IMR-90 (cell line): ENCODE data around the gene ACKR2. TPM values are rescaled to one million over a fixed set of nuclear protein-coding genes. Genes with fewer than 3 reads are reported as not detected.

Experiments
- ATAC-seq: fragments of 200-7000 bp; cut with Tn5 transposase; 2 replicates; pipeline ENCODE4 v1.9.1; 2020; ENCODE audit warnings: low read depth, mild to moderate bottlenecking, moderate library complexity
- BruUV-seq: library from RNA; stranded (reverse); fragments of 400-500 nt; replicated peaks from 2 replicates; lab custom pipeline; 2021; lab: Mats Ljungman, UMichigan
- CTCF ChIA-PET: fragments of 300-600 bp; formaldehyde crosslinking; extraction: SDS; loops from one replicate; lab custom pipeline; 2021; ENCODE audit warnings: antibody characterized with exemption; lab: Yijun Ruan, JAX
- POLR2A ChIA-PET: fragments of 300-600 bp; sonication (Branson Sonifier 250); formaldehyde crosslinking; loops from one replicate; lab custom pipeline; 2022; ENCODE audit warnings: antibody characterized with exemption; ENCODE audit not compliant: unreplicated experiment; lab: Charles Lee
- DNase-seq: peaks from one replicate; pipeline ENCODE4 v3.0.0; 2013
- H2AFZ ChIP-seq: replicated peaks from 2 replicates; pipeline ENCODE3; 2013; ENCODE audit warnings: low read length, mild to moderate bottlenecking; ENCODE audit not compliant: poor library complexity
- H2AK5ac ChIP-seq: 2 replicates; pipeline ENCODE4 v1.6.1; 2013; ENCODE audit warnings: low read depth, low read length, inconsistent platforms
- H2AK9ac ChIP-seq: replicated peaks from 2 replicates; pipeline ENCODE3; 2013; ENCODE audit warnings: mild to moderate bottlenecking, low read depth, low read length, moderate library complexity; ENCODE audit not compliant: poor library complexity
- H2BK120ac ChIP-seq: 2 replicates; pipeline ENCODE4 v1.6.1; 2013; ENCODE audit warnings: low read depth, low read length, inconsistent platforms
- H2BK15ac ChIP-seq: 3 replicates; pipeline ENCODE4 v1.6.1; 2013; ENCODE audit warnings: low read depth, low read length, inconsistent platforms
- H2BK20ac ChIP-seq: 2 replicates; pipeline ENCODE4 v1.6.1; 2013; ENCODE audit warnings: low read depth, mild to moderate bottlenecking, inconsistent platforms, low read length, moderate library complexity
- H2BK5ac ChIP-seq: 2 replicates; pipeline ENCODE4 v1.6.1; 2013; ENCODE audit warnings: mild to moderate bottlenecking, low read depth, low read length, inconsistent platforms; ENCODE audit not compliant: poor library complexity, severe bottlenecking
- H3K14ac ChIP-seq: replicated peaks from 2 replicates; pipeline ENCODE4 v1.6.1; 2013; ENCODE audit warnings: low read depth, low read length, inconsistent platforms
- H3K18ac ChIP-seq: 2 replicates; pipeline ENCODE4 v1.6.1; 2013; ENCODE audit warnings: low read depth, low read length, control low read depth
- H3K23ac ChIP-seq: 2 replicates; pipeline ENCODE4 v1.6.1; 2013; ENCODE audit warnings: low read depth, low read length, inconsistent platforms
- H3K27ac ChIP-seq: 2 replicates; pipeline ENCODE4 v1.5.1; 2013; ENCODE audit warnings: mild to moderate bottlenecking, control low read depth, low read length; ENCODE audit not compliant: insufficient read depth
- H3K27me3 ChIP-seq: 2 replicates; pipeline ENCODE4 v1.6.1; 2013; ENCODE audit warnings: low read length; ENCODE audit not compliant: control insufficient read depth, insufficient read depth
- H3K36me3 ChIP-seq: 2 replicates; pipeline ENCODE4 v1.6.1; 2013; ENCODE audit warnings: low read length, mixed read lengths; ENCODE audit not compliant: control insufficient read depth, insufficient read depth
- H3K4ac ChIP-seq: 2 replicates; pipeline ENCODE4 v1.6.1; 2013; ENCODE audit warnings: low read depth, low read length, inconsistent platforms
- H3K4me1 ChIP-seq: 2 replicates; pipeline ENCODE4 v1.6.1; 2013; ENCODE audit warnings: low read length, mixed read lengths; ENCODE audit not compliant: control insufficient read depth, insufficient read depth
- H3K4me2 ChIP-seq: 2 replicates; pipeline ENCODE4 v1.6.1; 2013; ENCODE audit warnings: low read depth, mild to moderate bottlenecking, control low read depth, low read length, moderate library complexity
- H3K4me3 ChIP-seq: 2 replicates; pipeline ENCODE4 v1.5.1; 2013; ENCODE audit warnings: low read depth, mild to moderate bottlenecking, control low read depth, low read length, moderate library complexity; ENCODE audit not compliant: insufficient read depth
- H3K56ac ChIP-seq: 2 replicates; pipeline ENCODE4 v1.6.1; 2013; ENCODE audit warnings: low read length, inconsistent platforms; ENCODE audit not compliant: insufficient read depth; ENCODE audit errors: extremely low read depth
- H3K79me1 ChIP-seq, 2 experiments: 2 replicates each; pipeline ENCODE4 v1.6.1; 2013; ENCODE audit warnings: low read length in 2 of 2, inconsistent platforms in 1 of 2, low read depth in 1 of 2
- H3K9ac ChIP-seq: 2 replicates; pipeline ENCODE4 v1.6.1; 2013; ENCODE audit warnings: low read depth, low read length, control low read depth
- H3K9me1 ChIP-seq: 2 replicates; pipeline ENCODE4 v1.6.1; 2013; ENCODE audit warnings: low read length, inconsistent platforms; ENCODE audit not compliant: insufficient read depth
- H3K9me3 ChIP-seq: 2 replicates; pipeline ENCODE4 v1.6.1; 2013; ENCODE audit warnings: low read length; ENCODE audit not compliant: control insufficient read depth, insufficient read depth
- H4K20me1 ChIP-seq: 2 replicates; pipeline ENCODE4 v1.6.1; 2013; ENCODE audit warnings: low read length, inconsistent platforms; ENCODE audit not compliant: insufficient read depth
- H4K5ac ChIP-seq: 2 replicates; pipeline ENCODE4 v1.6.1; 2013; ENCODE audit warnings: mild to moderate bottlenecking, low read depth, low read length, control low read depth
- H4K8ac ChIP-seq, 2 experiments: 2 replicates each; pipeline ENCODE4 v1.6.1; 2013; ENCODE audit warnings: low read depth in 2 of 2, low read length in 2 of 2, control low read depth in 1 of 2, inconsistent platforms in 1 of 2
- H4K91ac ChIP-seq: 2 replicates; pipeline ENCODE4 v1.6.1; 2013; ENCODE audit warnings: low read depth, low read length, inconsistent platforms; ENCODE audit not compliant: insufficient read depth
- FOS ChIP-seq: fragments of 150-350 bp; IDR thresholded peaks from 2 replicates; pipeline ENCODE4 v1.6.1; 2016; ENCODE audit warnings: low read depth, low read length
- MAZ ChIP-seq: IDR thresholded peaks from 2 replicates; pipeline ENCODE4 v1.6.1; 2012; ENCODE audit warnings: low read depth, mild to moderate bottlenecking, low read length, improper control_type of control experiment, moderate library complexity, borderline replicate concordance
- RAD21 ChIP-seq: IDR thresholded peaks from 2 replicates; pipeline ENCODE4 v1.6.1; 2012; ENCODE audit warnings: low read length, improper control_type of control experiment
- RCOR1 ChIP-seq: IDR thresholded peaks from 2 replicates; pipeline ENCODE4 v1.6.1; 2012; ENCODE audit warnings: mild to moderate bottlenecking, low read length, improper control_type of control experiment; ENCODE audit not compliant: insufficient replicate concordance
- RFX5 ChIP-seq: IDR thresholded peaks from 2 replicates; pipeline ENCODE4 v1.8.0; 2012; ENCODE audit warnings: low read depth, mild to moderate bottlenecking, low read length, moderate library complexity
- WGBS, 2 experiments: methylation state at CpG; one replicate each; pipeline versions ENCODE4 v1.1.5 to v1.1.7; 2013; ENCODE audit warnings: missing lambda C conversion rate in 2 of 2; ENCODE audit not compliant: insufficient read length in 1 of 2; ENCODE audit errors: extremely low coverage in 2 of 2; 5-methylcytosine and 5-hydroxymethylcytosine counted together
- dilution Hi-C: fragments of 300-500 bp; cut with HindIII; formaldehyde crosslinking; loops from one replicate; pipeline ENCODE4 v1.14.3; 2018; ENCODE audit warnings: low sequenced_read_pairs; ENCODE audit not compliant: unreplicated experiment
- in situ Hi-C: fragments of 300-500 bp; cut with MboI; formaldehyde crosslinking; loops from 3 replicates; pipeline ENCODE4 v1.14.3; 2019; ENCODE audit warnings: low sequenced_read_pairs, inconsistent platforms, mixed read lengths
- intact Hi-C: fragments of 100-400 bp; cut with micrococcal nuclease; formaldehyde crosslinking; loops from 2 replicates; pipeline ENCODE4 v1.10.0; 2022
- polyA plus RNA-seq, 3 experiments: library from polyadenylated mRNA; depleted of rRNA; stranded (reverse); fragments of >200 nt; gene quantifications; 2 replicates each; pipeline ENCODE4 v1.2.3, GENCODE V29; 2012; ENCODE audit warnings: low replicate concordance in 1 of 3
- total RNA-seq: library from RNA; depleted of rRNA; stranded (reverse); fragments of >200 nt; gene quantifications from 2 replicates; pipeline ENCODE4 v1.2.3, GENCODE V29; 2012
- TF ChIP-seq, protein P1 (sequence below): fragments of 150-350 bp; IDR thresholded peaks from 2 replicates; pipeline ENCODE4 v1.6.1; 2016; ENCODE audit warnings: low read depth, mild to moderate bottlenecking, low read length, moderate library complexity, borderline replicate concordance
- TF ChIP-seq, protein P2 (sequence below): fragments of 150-350 bp; IDR thresholded peaks from 2 replicates; pipeline ENCODE4 v1.6.1; 2017; ENCODE audit warnings: mild to moderate bottlenecking, antibody characterized with exemption, low read length, low read depth
- TF ChIP-seq, protein P3 (sequence below): conservative IDR thresholded peaks from 2 replicates; pipeline ENCODE4 v1.5.1; 2012; ENCODE audit warnings: mild to moderate bottlenecking, low read depth, low read length, improper control_type of control experiment

The ACKR2 gene
- total and polyA plus RNA-seq, 2 of the 4 experiments (the other 2 are of a cell fraction), result 0.10 TPM; not detected in 1

DNA sequence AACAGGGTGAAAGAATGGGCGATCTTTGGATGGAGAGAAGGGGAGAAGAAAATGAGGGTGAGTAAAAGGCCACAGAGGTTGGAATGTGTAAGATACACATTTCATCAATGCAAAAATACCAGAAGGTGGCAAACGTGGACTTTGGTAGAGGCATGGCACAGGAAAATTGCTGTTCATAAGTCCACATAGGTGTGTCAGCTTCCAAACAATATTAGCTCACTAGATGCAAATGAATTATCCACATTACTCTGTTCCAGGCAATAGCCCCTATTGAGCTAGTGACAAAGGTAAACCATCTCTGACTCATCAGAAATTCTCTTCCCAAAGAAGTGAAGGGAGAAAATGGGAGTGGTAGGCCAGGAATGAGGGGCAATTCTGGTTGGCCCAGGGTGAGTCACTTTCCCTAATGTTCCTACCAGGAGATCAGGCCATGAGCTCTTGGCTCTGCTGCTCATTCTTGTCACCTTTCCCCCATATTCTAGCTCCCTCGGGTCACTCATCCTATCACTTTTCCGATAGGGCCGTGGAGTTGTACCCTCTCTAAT, 19.9 kb downstream of the ACKR2 start:
- BruUV-seq, result no TSS peak
- Histone ChIP-seq H2AK9ac (no peak overlapping the region), H2AK5ac (no peak overlapping the region), H3K4me2 (no peak overlapping the region), H4K91ac (no peak overlapping the region), H2BK120ac (no peak overlapping the region), H4K20me1 (no peaks in the 10 kb centered on the region), H3K4ac (no peak overlapping the region), H4K5ac (no peak overlapping the region), H3K27ac (no peak overlapping the region), H3K79me1 (no peaks in the 10 kb centered on the region), H2BK15ac (no peak overlapping the region), H4K8ac (no peak overlapping the region), H3K9me3 (no peaks in the 10 kb centered on the region), H3K9me1 (no peaks in the 10 kb centered on the region), H2BK20ac (no peak overlapping the region), H3K18ac (no peak overlapping the region), H3K14ac (no peak overlapping the region), H3K27me3 (peaks cover 12% of the 10 kb centered on the region), H3K23ac (no peak overlapping the region), H2BK5ac (no peak overlapping the region), H3K4me1 (no peaks in the 10 kb centered on the region), H3K9ac (no peak overlapping the region), H3K56ac (no peak overlapping the region), H3K36me3 (no peaks in the 10 kb centered on the region), H3K4me3 (no peak overlapping the region), H2AFZ (no peak overlapping the region)
- TF ChIP-seq RAD21 (no peak), RFX5 (no peak), MAZ (no peak), FOS (no peak), RCOR1 (no peak)
- TF ChIP-seq, protein P1, sequence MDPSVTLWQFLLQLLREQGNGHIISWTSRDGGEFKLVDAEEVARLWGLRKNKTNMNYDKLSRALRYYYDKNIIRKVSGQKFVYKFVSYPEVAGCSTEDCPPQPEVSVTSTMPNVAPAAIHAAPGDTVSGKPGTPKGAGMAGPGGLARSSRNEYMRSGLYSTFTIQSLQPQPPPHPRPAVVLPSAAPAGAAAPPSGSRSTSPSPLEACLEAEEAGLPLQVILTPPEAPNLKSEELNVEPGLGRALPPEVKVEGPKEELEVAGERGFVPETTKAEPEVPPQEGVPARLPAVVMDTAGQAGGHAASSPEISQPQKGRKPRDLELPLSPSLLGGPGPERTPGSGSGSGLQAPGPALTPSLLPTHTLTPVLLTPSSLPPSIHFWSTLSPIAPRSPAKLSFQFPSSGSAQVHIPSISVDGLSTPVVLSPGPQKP, result no peak
- TF ChIP-seq, protein P2, sequence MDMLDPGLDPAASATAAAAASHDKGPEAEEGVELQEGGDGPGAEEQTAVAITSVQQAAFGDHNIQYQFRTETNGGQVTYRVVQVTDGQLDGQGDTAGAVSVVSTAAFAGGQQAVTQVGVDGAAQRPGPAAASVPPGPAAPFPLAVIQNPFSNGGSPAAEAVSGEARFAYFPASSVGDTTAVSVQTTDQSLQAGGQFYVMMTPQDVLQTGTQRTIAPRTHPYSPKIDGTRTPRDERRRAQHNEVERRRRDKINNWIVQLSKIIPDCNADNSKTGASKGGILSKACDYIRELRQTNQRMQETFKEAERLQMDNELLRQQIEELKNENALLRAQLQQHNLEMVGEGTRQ, result no peak
- TF ChIP-seq, protein P3, sequence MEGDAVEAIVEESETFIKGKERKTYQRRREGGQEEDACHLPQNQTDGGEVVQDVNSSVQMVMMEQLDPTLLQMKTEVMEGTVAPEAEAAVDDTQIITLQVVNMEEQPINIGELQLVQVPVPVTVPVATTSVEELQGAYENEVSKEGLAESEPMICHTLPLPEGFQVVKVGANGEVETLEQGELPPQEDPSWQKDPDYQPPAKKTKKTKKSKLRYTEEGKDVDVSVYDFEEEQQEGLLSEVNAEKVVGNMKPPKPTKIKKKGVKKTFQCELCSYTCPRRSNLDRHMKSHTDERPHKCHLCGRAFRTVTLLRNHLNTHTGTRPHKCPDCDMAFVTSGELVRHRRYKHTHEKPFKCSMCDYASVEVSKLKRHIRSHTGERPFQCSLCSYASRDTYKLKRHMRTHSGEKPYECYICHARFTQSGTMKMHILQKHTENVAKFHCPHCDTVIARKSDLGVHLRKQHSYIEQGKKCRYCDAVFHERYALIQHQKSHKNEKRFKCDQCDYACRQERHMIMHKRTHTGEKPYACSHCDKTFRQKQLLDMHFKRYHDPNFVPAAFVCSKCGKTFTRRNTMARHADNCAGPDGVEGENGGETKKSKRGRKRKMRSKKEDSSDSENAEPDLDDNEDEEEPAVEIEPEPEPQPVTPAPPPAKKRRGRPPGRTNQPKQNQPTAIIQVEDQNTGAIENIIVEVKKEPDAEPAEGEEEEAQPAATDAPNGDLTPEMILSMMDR, result no peak
- POLR2A ChIA-PET, result no interaction called here
- in situ Hi-C loops (no loop called here), dilution Hi-C loops (no loop called here), intact Hi-C loops (no loop called here)
- WGBS, 2 experiments, result no CpG with 5 or more reads among the region's 5 CpGs
- no peak for DNase-seq
- ATAC-seq, result no peak
- CTCF ChIA-PET, result no interaction called here
